Measurements from ENCODE around the gene SMPX. TPM values are rescaled to one million over a fixed set of nuclear protein-coding genes. Genes with fewer than 3 reads are reported as not detected.
A peak's percentile ranks its signal among the peaks of the same experiment; 100 is the strongest.

Gene SMPX
- total RNA-seq, 2 experiments from 2014 or later = not detected

- peak; percentile 64 for DNase-seq
- peaks cover 2% of the 10 kb centered on the region for H3K27me3 Mint-ChIP-seq
- no peak overlapping the region for H3K27ac Mint-ChIP-seq
- POLR2A ChIA-PET = no interaction called here
- H3K9me3 Mint-ChIP-seq = no peaks in the 10 kb centered on the region
- TF ChIP-seq, protein P1, sequence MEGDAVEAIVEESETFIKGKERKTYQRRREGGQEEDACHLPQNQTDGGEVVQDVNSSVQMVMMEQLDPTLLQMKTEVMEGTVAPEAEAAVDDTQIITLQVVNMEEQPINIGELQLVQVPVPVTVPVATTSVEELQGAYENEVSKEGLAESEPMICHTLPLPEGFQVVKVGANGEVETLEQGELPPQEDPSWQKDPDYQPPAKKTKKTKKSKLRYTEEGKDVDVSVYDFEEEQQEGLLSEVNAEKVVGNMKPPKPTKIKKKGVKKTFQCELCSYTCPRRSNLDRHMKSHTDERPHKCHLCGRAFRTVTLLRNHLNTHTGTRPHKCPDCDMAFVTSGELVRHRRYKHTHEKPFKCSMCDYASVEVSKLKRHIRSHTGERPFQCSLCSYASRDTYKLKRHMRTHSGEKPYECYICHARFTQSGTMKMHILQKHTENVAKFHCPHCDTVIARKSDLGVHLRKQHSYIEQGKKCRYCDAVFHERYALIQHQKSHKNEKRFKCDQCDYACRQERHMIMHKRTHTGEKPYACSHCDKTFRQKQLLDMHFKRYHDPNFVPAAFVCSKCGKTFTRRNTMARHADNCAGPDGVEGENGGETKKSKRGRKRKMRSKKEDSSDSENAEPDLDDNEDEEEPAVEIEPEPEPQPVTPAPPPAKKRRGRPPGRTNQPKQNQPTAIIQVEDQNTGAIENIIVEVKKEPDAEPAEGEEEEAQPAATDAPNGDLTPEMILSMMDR (IDR thresholded peaks at IDR 0.05) = peak; percentile 57
- no peak overlapping the region for H3K4me3 Mint-ChIP-seq
- no peak for ATAC-seq
- CTCF ChIA-PET = interaction anchor here (0.6 to 1.9 kb wide), 4 partner anchors 13 to 826 kb away, joined by 3 to 4 read pairs (median 3); no protein-coding TSS in a partner anchor
- no peaks in the 10 kb centered on the region for H3K36me3 Mint-ChIP-seq (ENCODE audit: low read depth)
- H3K4me1 Mint-ChIP-seq (ENCODE audit: low read depth) = no peaks in the 10 kb centered on the region
- intact Hi-C loops (cut with micrococcal nuclease) = loop anchor here (10.0 kb wide), 1 partner anchor 1211 kb away; no protein-coding TSS in a partner anchor
Observed at GRCh38 chrX:21745756-21746155, 12.2 kb downstream of the SMPX start.

DNA sequence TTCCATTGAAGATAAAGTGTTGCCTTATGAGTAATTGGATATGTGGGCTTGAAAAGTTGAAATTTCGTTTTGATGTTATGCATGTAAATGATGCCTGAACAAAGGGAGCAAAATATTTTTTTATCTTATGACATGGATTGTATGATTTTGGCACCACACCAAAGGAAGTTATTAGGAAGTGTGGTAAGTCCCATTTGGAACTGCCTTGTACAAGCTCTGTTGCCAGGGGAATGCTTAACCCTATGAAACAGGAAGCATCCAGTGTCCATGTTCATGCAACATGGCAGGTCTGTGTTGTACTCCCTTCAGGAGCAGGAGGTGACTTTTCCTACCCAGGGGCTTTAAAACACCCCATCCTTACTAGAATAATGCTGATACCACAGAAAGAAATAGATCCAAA is 13.2 kb downstream of the SMPX start:
- intact Hi-C loops (cut with micrococcal nuclease) = loop anchor here (10.0 kb wide), 1 partner anchor 1210 kb away; no protein-coding TSS in a partner anchor
- ATAC-seq = no peak
- H3K4me1 Mint-ChIP-seq (ENCODE audit: low read depth) = no peaks in the 10 kb centered on the region
- TF ChIP-seq, protein P1 (IDR thresholded peaks at IDR 0.05) = no peak
- no peak overlapping the region for H3K4me3 Mint-ChIP-seq
- no peak for DNase-seq
- CTCF ChIA-PET = no interaction called here
- no peaks in the 10 kb centered on the region for H3K36me3 Mint-ChIP-seq (ENCODE audit: low read depth)
- POLR2A ChIA-PET = no interaction called here
- peaks cover 2% of the 10 kb centered on the region for H3K27me3 Mint-ChIP-seq
- H3K27ac Mint-ChIP-seq = no peak overlapping the region
- H3K9me3 Mint-ChIP-seq = no peaks in the 10 kb centered on the region

- Mint-ChIP-seq H3K9me3 (no peaks in the 10 kb centered on the region), H3K27me3 (peaks cover 2% of the 10 kb centered on the region), H3K4me3 (no peak overlapping the region), H3K27ac (no peak overlapping the region), H3K4me1 (ENCODE audit: low read depth) (no peaks in the 10 kb centered on the region), H3K36me3 (ENCODE audit: low read depth) (no peaks in the 10 kb centered on the region)
- intact Hi-C loops (cut with micrococcal nuclease) = loop anchor here (10.0 kb wide), 1 partner anchor 1209 kb away; no protein-coding TSS in a partner anchor
- TF ChIP-seq, protein P1 (IDR thresholded peaks at IDR 0.05) = no peak
- no peak for DNase-seq
- ChIA-PET CTCF (no interaction called here), POLR2A (no interaction called here)
- ATAC-seq = no peak
Observed at GRCh38 chrX:21744060-21744459, 13.9 kb downstream of the SMPX start.

DNA sequence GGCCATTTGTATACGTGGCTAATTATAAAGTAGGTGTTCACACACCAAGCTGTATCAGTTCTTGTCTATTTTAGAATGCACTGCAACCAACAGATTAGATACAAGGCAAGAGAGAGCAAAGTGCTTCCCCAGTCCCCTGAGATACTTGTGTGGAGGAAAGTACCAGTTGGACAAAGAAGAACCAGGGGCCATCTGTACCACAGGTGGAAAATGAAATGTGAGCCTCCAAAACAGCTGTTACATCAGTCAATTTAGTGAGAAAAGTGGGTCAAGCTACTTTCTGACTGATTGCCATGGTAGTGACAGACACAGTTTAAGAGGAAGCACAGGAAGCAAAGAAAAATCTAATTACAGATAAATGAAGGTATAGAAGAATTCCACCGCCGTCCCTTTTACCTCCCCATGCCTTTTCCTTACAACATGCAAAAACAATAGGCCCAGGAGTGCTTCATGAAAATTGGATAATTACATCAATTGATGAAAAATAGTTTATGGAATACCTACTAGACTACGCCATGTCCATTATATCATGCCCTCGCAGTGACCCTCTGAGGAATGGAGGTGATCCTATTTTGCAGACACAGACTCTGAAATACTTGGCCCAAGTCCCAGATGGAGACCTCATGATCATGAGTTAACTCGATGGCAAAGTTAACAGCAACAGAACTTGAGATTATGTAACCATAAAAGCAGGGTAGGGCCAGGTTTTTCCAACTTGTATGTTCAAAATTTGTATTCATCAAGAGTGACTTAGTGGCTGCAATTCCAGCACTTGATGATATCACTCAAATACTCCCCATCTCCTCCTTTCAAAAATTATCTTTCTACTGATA is 15.8 kb downstream of the SMPX start:
- TF ChIP-seq, protein P1 (IDR thresholded peaks at IDR 0.05) = no peak
- Mint-ChIP-seq H3K4me3 (no peak overlapping the region), H3K27ac (no peak overlapping the region), H3K36me3 (ENCODE audit: low read depth) (no peaks in the 10 kb centered on the region), H3K4me1 (ENCODE audit: low read depth) (no peaks in the 10 kb centered on the region), H3K27me3 (no peaks in the 10 kb centered on the region), H3K9me3 (no peaks in the 10 kb centered on the region)
- intact Hi-C loops (cut with micrococcal nuclease) = loop anchor here (10.0 kb wide), 1 partner anchor 1207 kb away; no protein-coding TSS in a partner anchor
- CTCF ChIA-PET = no interaction called here
- no peak for ATAC-seq
- no peak for DNase-seq
- POLR2A ChIA-PET = no interaction called here

GRCh38 chrX:21741364-21741763 is 16.6 kb downstream of the SMPX start:
- intact Hi-C loops (cut with micrococcal nuclease) = loop anchor here (10.0 kb wide), 1 partner anchor 1207 kb away; no protein-coding TSS in a partner anchor
- Mint-ChIP-seq H3K27ac (no peak overlapping the region), H3K4me3 (no peak overlapping the region), H3K36me3 (ENCODE audit: low read depth) (no peaks in the 10 kb centered on the region), H3K4me1 (ENCODE audit: low read depth) (no peaks in the 10 kb centered on the region), H3K9me3 (no peaks in the 10 kb centered on the region), H3K27me3 (peaks cover 2% of the 10 kb centered on the region)
- POLR2A ChIA-PET = no interaction called here
- no peak for DNase-seq
- TF ChIP-seq, protein P1 (IDR thresholded peaks at IDR 0.05) = no peak
- ATAC-seq = no peak
- CTCF ChIA-PET = no interaction called here
